Omental fat pad (tissue), 4 donors: ENCODE measurements around the gene KCNG2. TPM values are rescaled to one million over a fixed set of nuclear protein-coding genes. Genes with fewer than 3 reads are reported as not detected.

Experiments
- ATAC-seq: fragments of 150-250 bp; one replicate; pipeline ENCODE4 v1.9.1; 2016; ENCODE audit warnings: mild to moderate bottlenecking, moderate library complexity; ENCODE audit not compliant: low FRiP score
- DNase-seq: peaks from one replicate; pipeline ENCODE4 v3.0.0-alpha.2; 2019; ENCODE audit warnings: low spot score
- total RNA-seq, 4 donors: library from RNA; depleted of rRNA; stranded (reverse); fragments of >200 nt; gene quantifications; one replicate each; pipeline ENCODE4 v1.1.0, GENCODE V29; 2016
- TF ChIP-seq, protein P1 (sequence below), 3 donors: fragments of 450-650 bp; IDR thresholded peaks; one replicate each; pipeline ENCODE4 v1.5.1; 2016 to 2017; ENCODE audit warnings: antibody characterized with exemption in 3 of 3, mild to moderate bottlenecking in 3 of 3, moderate library complexity in 2 of 3

KCNG2 gene
- total RNA-seq, 4 donors from 2014 or later = 0.75 to 2.4 (median 0.96) TPM; not detected in 1

DNA sequence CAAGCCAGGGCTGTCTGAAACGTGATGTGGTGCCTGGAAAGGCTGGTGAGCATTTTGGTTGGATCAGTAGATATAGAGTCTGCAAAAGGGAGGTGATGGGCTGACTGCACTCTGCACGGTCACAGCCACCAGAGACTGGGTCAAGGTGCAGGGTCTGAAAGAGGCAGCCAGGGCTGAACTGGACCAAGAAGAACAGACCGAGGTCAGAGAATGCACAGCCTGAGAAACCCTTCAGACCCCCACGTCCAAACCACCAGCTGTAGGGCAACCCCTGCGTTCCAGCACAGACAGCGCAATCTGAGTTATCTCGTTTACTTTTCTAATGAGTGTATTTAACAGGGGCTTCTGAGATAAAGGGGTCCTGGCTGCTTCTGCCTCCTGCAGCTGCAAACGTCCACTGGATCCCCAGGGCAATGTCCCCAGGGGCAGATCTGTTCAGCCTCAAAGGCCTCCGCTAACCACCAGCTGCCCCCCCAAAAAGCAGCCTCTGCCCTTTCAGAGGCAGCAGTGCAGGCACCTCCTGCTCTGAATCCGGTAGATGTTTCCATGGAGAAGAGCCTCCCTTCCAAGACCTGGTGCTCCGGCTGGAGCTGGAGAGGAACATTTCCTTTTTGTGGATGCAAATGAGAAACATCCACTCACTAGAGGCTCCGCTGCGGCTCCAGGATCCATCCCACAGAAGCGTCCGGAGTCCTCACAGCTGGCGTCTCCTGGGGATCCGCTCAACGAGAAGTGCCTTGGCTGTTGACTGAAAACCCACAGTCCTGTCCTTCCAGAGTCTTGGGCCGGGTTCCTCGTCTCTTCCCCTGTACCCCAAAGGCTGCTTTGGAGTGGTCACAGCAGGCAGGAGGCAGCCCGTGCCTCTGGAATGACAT is 970 bp upstream of the KCNG2 start:
- no peak for DNase-seq
- no peak for ATAC-seq
- TF ChIP-seq, protein P1, sequence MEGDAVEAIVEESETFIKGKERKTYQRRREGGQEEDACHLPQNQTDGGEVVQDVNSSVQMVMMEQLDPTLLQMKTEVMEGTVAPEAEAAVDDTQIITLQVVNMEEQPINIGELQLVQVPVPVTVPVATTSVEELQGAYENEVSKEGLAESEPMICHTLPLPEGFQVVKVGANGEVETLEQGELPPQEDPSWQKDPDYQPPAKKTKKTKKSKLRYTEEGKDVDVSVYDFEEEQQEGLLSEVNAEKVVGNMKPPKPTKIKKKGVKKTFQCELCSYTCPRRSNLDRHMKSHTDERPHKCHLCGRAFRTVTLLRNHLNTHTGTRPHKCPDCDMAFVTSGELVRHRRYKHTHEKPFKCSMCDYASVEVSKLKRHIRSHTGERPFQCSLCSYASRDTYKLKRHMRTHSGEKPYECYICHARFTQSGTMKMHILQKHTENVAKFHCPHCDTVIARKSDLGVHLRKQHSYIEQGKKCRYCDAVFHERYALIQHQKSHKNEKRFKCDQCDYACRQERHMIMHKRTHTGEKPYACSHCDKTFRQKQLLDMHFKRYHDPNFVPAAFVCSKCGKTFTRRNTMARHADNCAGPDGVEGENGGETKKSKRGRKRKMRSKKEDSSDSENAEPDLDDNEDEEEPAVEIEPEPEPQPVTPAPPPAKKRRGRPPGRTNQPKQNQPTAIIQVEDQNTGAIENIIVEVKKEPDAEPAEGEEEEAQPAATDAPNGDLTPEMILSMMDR (IDR thresholded peaks at IDR 0.05) = no peak

DNA sequence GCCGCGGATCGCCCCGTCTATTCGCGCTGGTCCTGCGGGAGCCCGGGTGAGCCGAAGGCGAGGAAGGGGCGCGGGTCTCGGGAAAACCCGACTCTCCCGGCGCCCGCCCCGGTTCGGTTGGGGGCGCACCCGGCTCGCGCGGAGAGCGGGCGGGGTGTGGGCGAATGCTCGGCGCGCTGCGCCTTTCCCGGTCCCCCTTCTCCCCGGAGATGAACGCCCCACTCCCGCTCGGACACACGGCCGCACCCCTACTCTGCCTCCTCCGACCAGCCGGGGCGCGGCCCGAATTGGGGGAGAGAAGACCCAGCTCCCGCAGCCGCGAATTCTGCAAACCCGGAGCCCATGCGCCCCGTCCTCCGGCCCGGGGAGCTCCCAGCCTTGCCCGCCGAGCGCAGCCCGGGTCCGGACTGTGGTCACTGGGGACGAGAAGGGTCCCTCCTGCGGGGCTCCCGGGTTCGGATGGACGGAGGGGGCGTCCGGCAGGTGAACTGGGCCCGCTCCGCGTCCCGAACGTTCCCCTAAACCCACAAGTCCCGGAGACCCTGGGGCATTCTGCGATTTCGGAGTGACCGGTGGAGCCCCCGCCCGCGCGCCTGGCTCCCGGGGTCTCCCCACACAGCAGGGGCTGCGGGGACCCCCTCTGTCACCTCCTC is 734 bp downstream of the KCNG2 start:
- no peak for ATAC-seq
- TF ChIP-seq, protein P1 (IDR thresholded peaks at IDR 0.05) = no peak
- no peak for DNase-seq

DNA sequence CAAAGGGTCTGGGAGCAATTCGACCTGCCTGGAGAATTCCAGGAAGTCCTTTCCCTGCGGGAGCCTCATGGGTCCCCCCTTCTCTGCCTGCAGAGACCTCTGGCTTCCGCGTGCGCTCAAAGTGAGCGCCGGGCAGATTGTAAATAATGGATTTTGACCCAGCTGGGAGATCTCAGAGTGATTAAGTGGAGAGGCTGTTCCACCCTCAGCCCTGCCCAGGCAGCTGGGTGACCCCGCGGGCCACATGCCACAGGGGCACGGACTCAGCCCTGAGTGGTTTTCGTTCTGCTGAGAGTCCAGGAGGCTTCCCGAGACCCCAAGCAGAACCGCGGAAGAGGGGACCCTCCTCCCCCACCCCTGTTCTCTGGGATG is 1.2 kb downstream of the KCNG2 start:
- no peak for DNase-seq
- ATAC-seq = no peak
- TF ChIP-seq, protein P1 (IDR thresholded peaks at IDR 0.05) = no peak

DNA sequence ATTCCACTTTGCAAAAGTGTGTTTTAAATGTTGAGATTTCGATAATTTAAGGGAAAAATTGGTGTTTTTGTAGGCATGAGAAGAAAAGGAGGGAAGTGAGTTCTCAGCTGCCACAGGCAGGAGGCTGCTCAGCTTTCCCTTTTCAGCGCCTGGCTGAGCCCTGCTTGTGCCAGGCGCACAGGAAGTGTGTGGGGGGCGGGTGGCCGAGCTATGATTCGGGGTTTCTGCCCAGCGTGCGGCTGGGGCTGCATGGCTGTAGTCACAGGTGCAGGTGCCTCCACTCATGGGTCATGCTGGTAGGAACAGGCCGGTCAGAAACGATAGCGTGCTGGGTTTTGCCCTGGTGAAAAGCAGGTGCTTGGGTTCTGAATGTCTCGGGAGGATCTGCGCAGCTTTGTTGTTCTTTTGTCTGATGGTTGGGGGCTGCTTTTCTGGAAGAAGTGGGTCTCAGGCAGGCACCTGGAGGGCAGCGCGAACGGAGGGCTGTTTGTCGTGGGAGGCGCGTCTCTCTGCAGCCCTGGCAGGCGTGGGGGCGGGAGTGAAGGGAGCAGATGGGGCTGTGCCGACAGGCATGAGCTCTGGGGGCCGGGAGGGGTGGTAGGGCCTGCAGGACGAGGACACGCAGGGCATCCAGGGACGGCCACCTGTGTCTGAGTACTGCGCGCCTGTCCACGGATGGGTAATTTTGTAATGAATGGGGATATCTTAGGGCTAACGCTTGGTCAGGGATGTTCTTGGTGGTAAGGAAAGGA is 2.1 kb downstream of the KCNG2 start:
- DNase-seq (no peak), ATAC-seq (no peak)
- TF ChIP-seq, protein P1 (IDR thresholded peaks at IDR 0.05) = no peak

DNA sequence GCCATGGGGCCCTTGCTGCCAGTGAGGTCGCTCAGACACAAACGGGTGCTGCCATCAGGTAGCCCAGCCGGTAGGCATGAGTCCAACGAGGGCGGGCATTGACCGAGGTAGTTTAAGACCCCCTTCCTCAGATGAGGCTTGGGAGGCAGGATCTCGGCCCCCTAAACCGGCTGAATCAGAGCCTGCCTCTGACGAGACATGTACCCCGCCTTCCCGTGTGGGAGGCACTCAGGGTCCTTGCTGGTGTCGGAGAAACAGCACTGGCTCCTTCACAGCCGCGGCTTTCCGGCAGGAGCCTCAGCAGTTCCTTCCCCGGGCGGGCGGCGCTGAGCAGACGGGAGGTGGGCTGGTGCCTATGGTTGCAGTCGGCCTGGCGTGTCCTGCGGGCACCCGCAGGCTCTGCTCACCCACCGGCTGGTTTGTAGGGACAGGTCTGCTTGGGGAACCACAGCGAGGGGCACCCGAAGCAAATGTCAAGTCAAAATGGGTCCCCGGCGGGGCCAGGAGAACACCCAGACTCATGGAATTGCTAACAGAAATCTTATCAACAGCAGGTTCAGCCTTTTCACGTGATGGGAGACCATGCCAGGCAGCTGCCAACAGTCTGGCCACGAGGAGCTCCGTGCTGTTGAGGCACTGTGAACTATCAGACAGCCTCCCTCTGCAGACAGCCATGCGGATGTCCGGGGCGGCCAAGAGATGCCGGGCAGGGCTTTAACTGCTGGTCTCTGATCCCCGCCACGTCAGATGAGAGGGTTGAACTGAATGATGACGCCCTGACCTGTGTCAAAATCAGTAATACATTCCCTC is 2.8 kb downstream of the KCNG2 start:
- no peak for DNase-seq
- TF ChIP-seq, protein P1 (IDR thresholded peaks at IDR 0.05) = no peak
- ATAC-seq = no peak

DNA sequence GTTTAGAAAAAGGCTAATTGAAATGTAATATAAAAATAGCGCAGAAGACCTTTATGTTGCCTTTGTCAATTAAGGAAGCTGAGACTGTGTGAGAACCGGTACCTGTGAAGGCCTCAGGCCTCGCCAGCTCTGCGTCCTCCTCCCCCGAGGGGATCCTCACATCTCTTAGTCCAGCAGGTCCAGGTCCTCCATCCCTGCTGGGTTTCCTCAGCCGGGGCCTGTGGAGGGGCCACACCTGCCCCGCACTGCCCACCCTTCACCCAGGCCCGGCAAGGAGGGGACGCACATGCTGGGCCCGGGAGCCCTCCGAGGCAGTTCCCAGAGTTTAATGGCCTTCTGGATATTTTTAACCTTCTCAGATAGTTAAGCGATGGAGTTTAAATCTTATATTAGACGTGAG is 3.5 kb downstream of the KCNG2 start:
- DNase-seq (no peak), ATAC-seq (no peak)
- TF ChIP-seq, protein P1 (IDR thresholded peaks at IDR 0.05) = no peak
